AG04449 (cell line): Measurements from ENCODE around the gene MXRA8.
A peak's percentile ranks its signal among the peaks of the same experiment; 100 is the strongest.

Experiments
- CTCF ChIA-PET: fragments of 350-600 bp; formaldehyde crosslinking; extraction: SDS; loops from one replicate; lab custom pipeline; 2021; ENCODE audit warnings: antibody characterized with exemption; lab: Yijun Ruan, JAX
- POLR2A ChIA-PET: fragments of 400-600, 350-600 bp; formaldehyde crosslinking; extraction: SDS; loops from one replicate; lab custom pipeline; 2020; ENCODE audit warnings: antibody characterized with exemption, inconsistent platforms; lab: Yijun Ruan, JAX
- DNase-seq: peaks from one replicate; pipeline ENCODE4 v3.0.0-alpha.2; 2010; ENCODE audit warnings: low read depth, low spot score
- H3K4me3 ChIP-seq: 2 replicates; pipeline ENCODE4 v1.5.1; 2011; ENCODE audit warnings: low read depth, mild to moderate bottlenecking, control low read depth, low read length
- TF ChIP-seq, protein P1 (sequence below): IDR thresholded peaks from one replicate; pipeline ENCODE4 v1.5.1; 2011; ENCODE audit warnings: mild to moderate bottlenecking, moderate library complexity, low read length, control low read depth, inconsistent platforms; ENCODE audit not compliant: insufficient read depth; ENCODE audit errors: missing control alignments

Gene MXRA8

DNA sequence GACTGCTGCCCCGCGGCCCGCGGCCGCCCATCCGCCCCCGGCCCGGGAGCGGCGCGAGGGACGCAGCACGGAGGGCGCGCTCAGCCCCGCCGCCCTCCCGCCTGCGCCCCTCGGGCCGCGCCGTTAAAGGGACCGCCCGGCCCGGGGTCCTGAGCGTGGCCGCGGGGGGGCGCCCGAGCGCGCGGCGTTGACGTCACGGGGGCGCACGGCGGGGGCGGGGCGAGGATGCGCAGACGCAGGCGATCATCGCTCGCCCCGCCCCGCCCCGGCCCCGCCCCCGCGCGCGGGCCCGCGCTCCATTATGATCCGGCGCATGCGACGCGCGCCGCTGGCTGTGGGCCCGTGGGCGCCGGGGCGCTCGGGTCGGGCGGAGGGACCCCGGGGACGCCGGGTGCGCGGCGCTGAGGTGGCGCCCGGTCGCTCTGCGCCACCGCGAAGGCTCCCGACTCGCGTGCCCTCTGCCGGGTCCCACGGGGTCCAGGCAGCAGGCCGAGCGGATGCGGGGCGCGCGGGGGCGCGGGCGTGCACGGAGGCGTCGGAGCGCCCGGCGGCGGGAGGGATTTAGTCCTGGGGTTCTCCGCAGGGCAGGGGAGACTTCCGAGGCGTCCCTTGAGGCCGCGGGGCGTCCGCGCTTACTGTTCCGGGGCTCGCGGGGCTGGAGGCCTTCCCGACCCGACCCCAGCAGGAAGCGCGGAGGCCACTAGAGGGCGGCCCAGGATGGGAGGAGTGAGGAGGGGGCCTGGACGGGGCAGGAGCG is 8.9 kb downstream of the MXRA8 start, which contains the start of gene DVL1:
Gene DVL1 (minus strand): TSS at position 163 of the 757 bp plus-strand sequence. CDS start 353 bp downstream, outside the sequence.
- ChIA-PET CTCF (interaction anchor here (8.3 kb wide), 1 partner anchor 22 kb away, joined by 138 read pairs; the partner anchor contains the start of gene AURKAIP1), POLR2A (no interaction called here)
- H3K4me3 ChIP-seq = peak within 1 kb of the TSS; percentile 75
- no peak for DNase-seq
- TF ChIP-seq, protein P1, sequence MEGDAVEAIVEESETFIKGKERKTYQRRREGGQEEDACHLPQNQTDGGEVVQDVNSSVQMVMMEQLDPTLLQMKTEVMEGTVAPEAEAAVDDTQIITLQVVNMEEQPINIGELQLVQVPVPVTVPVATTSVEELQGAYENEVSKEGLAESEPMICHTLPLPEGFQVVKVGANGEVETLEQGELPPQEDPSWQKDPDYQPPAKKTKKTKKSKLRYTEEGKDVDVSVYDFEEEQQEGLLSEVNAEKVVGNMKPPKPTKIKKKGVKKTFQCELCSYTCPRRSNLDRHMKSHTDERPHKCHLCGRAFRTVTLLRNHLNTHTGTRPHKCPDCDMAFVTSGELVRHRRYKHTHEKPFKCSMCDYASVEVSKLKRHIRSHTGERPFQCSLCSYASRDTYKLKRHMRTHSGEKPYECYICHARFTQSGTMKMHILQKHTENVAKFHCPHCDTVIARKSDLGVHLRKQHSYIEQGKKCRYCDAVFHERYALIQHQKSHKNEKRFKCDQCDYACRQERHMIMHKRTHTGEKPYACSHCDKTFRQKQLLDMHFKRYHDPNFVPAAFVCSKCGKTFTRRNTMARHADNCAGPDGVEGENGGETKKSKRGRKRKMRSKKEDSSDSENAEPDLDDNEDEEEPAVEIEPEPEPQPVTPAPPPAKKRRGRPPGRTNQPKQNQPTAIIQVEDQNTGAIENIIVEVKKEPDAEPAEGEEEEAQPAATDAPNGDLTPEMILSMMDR = peak; percentile 71

DNA sequence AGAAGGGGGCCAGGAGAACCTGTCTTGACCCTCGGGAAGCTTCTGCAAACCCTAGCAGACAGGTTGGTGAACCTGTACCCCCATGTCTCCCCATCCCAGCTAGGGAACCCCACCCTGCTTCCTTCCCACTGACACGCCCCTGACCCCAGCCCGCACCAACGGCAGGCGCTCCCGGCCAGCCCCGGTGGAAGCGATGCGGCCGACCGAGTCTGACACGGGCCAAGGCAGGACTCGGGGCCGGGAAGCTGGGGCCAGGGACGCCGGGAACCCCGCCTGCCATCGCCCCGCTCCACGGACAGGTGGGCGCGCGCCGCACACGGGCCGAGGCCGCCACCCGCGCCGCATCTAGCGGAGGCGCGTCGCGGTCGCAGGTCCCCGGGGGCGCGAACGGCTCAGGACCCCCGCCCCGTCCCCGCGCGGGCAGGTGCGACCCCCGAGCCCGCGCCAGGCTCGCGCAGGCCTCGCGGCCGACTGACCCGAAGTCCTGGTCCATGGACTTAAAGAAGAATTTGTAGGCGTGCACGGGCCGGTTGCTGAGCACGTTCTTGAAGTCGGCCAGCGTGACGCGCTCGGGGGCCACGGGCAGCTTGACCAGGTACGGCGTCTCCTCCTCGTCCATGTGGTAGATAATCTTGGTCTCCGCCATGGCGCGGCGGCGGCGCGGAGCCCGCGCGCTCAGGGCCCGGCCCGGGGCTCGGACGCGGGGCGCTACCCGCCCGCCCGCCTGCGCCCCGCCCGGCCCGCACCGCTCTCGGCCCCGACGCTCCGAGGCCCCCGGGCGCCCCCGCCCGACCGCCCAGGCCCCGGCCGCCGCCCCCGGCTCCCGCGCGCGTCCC is 9.7 kb downstream of the MXRA8 start:
- H3K4me3 ChIP-seq = peak overlapping the region; percentile 75
- ChIA-PET CTCF (interaction anchor here (0.9 to 8.3 kb wide), 11 partner anchors 9 to 157 kb away, joined by 3 to 138 read pairs (median 4); partner anchors contain the start of genes AURKAIP1, MXRA8 and TAS1R3), POLR2A (interaction anchor here (0.7 to 1.6 kb wide), 6 partner anchors 9 to 52 kb away, joined by 3 to 9 read pairs (median 6); partner anchors contain the start of genes AURKAIP1 and MXRA8)
- no peak for DNase-seq
- TF ChIP-seq, protein P1 = no peak

DNA sequence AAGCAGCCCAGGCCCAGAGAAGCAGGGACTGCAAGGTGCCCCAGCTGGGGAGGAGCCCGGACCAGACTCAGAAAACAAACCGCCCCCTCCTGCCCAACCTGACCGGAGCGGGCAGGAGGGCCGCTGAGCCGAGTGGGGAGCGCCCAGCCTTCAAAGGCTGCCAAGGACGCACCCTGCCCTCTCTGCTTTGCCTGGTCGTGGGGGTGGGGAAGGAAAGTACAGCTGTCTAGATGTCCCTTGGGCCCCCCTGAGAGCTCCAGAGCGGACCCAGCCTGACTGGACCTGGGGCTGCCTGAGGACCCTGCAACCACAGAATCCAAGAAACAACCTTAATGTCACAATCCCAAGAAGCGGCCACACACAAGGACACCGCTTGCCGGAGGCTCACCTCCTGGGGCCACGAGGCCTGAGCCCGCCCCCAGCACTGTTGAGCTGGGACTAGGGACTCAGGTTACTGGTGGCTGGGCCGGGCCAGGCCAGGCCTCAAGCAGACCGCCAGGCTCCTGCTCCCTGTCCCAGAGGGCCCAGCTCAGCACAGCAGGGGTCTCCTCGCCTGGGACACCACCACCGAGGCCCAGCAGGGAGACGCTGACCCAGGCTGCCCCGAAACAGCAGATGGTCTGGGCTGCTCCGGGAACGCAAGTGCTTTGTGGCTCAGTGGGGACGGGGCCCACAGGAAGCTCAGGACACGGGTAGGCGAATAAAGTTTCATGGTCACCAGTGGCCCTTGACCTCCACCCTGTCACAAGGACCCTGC is 10.5 kb downstream of the MXRA8 start:
- TF ChIP-seq, protein P1 = no peak
- CTCF ChIA-PET = interaction anchor here (0.9 to 8.3 kb wide), 11 partner anchors 9 to 158 kb away, joined by 3 to 138 read pairs (median 4); partner anchors contain the start of genes AURKAIP1, MXRA8 and TAS1R3
- peak overlapping the region; percentile 75 for H3K4me3 ChIP-seq
- DNase-seq = no peak
- POLR2A ChIA-PET = interaction anchor here (0.7 to 1.6 kb wide), 7 partner anchors 10 to 52 kb away, joined by 3 to 9 read pairs (median 4); partner anchors contain the start of genes AURKAIP1 and MXRA8

DNA sequence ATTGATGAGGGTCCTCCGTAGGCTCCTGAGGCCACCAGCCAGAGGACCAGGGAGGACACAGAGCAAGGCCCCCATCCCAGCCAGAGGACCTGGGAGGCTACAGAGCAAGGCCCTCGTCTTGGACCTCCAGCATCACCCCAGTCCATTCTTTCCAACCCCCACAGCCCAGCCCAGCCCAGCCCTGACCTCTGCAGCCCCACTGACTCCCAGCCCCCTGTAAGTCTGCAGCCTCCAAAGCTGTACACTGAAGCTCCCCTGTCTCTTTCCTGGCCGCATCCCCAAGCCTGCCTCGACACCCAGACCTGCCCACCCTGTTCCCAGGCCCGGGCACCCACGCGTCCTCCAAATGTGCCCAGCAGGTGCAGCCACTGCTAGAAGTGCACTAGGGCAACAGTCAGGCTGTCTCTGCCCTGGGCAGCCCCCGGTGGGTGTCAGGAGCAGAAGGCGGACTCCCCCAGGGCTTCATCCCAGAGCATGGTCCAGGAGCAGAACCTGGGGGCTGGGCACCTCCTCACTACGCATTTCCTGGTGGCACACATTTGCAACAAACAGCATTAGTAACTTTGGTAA is 11.2 kb downstream of the MXRA8 start:
- peak overlapping the region; percentile 75 for H3K4me3 ChIP-seq
- CTCF ChIA-PET = interaction anchor here (0.8 to 8.3 kb wide), 8 partner anchors 11 to 225 kb away, joined by 3 to 138 read pairs (median 4); partner anchors contain the start of genes AURKAIP1 and MXRA8
- POLR2A ChIA-PET = interaction anchor here (1.1 to 1.6 kb wide), 3 partner anchors 11 to 13 kb away, joined by 3 to 8 read pairs (median 3); partner anchors contain the start of gene MXRA8
- DNase-seq = no peak
- TF ChIP-seq, protein P1 = no peak

DNA sequence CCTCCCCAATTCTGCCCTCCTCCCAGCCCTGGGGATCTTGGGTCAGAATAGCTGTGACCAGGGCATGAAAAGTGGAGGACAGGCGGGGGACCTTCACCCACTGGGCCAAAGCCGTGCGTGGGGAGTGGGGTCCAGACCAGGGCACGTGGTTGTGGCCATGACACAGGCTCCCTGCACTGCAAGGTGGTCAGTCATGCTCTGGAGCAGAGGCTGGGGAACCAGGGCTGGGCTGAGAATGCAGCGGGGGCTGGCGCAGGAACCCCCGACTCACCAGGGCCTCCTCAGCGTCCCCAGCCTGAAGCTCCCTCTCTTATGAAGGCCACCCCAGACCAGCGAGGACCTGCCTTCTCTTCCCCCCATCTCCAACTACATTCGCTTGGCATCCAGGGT is 11.9 kb downstream of the MXRA8 start:
- ChIA-PET POLR2A (interaction anchor here (1.0 to 1.2 kb wide), 2 partner anchors 9 to 12 kb away, joined by 3 read pairs; no protein-coding TSS in a partner anchor), CTCF (interaction anchor here (0.8 to 8.3 kb wide), 7 partner anchors 16 to 224 kb away, joined by 3 to 138 read pairs (median 3); partner anchors contain the start of genes AURKAIP1 and CCNL2)
- TF ChIP-seq, protein P1 = no peak
- no peak for DNase-seq
- H3K4me3 ChIP-seq = 0 out of 2 replicates have a peak overlapping the region, but pooled peaks have one; percentile 18
